Left colon (tissue), 2 donors: Measurements from ENCODE around the gene HAUS6. TPM values are rescaled to one million over a fixed set of nuclear protein-coding genes. Genes with fewer than 3 reads are reported as not detected.

Source experiments
- total RNA-seq, 2 donors: library from RNA; stranded (reverse); fragmentation: NEBNext Ultra II Directional; extraction: Animal tissue kit (Norgen Biotek cat#: 25700); gene quantifications; one replicate each; pipeline ENCODE4 v1.2.1, GENCODE V29; 2021
- donor health status: DM: no; HTN: no; CAD: no.
- donor health status: DM: yes; HTN: yes; CAD: no.

The HAUS6 gene
- total RNA-seq, 2 donors from 2014 or later: 5.3 to 6.0 TPM

Other genes with a start within 250 kb of the HAUS6 start
- not detected for gene SAXO1, start 69.7 kb downstream of the HAUS6 start, total RNA-seq
- gene RRAGA, start 53.5 kb downstream of the HAUS6 start, total RNA-seq: 10 to 100 TPM; 60.1 to 65.1 TPM
- 10 to 100 TPM; 43.8 to 48.4 TPM for gene PLIN2, start 24.6 kb upstream of the HAUS6 start, total RNA-seq
- 10 to 100 TPM; 59.6 to 67.0 TPM for gene DENND4C, start 127.8 kb upstream of the HAUS6 start, total RNA-seq